KMS-11 (cell line): Measurements from ENCODE around the gene SERPINB8.

ENCODE experiments used
- H2AFZ ChIP-seq: fragments of 200-600 bp; sonication (generic); 2 replicates; pipeline ENCODE4 v1.6.1; 2016; ENCODE audit warnings: antibody characterized with exemption, mixed run types, low read depth
- H3K27ac ChIP-seq: fragments of 200-600 bp; sonication (generic); 2 replicates; pipeline ENCODE4 v1.6.1; 2016; ENCODE audit warnings: mild to moderate bottlenecking, mixed run types
- H3K27me3 ChIP-seq: fragments of 200-600 bp; sonication (generic); 2 replicates; pipeline ENCODE4 v1.6.1; 2017; ENCODE audit warnings: mild to moderate bottlenecking, low read depth, mixed run types, moderate library complexity; ENCODE audit not compliant: insufficient read depth
- H3K36me3 ChIP-seq: fragments of 200-600 bp; sonication (generic); 2 replicates; pipeline ENCODE4 v1.6.1; 2017; ENCODE audit warnings: mild to moderate bottlenecking, mixed run types; ENCODE audit not compliant: insufficient read depth
- H3K4me1 ChIP-seq: fragments of 200-600 bp; sonication (generic); 2 replicates; pipeline ENCODE4 v1.6.1; 2016; ENCODE audit warnings: mild to moderate bottlenecking, low read depth, mixed run types; ENCODE audit not compliant: poor library complexity, severe bottlenecking
- H3K4me2 ChIP-seq: fragments of 200-600 bp; sonication (generic); 2 replicates; pipeline ENCODE4 v1.7.0; 2016; ENCODE audit warnings: mild to moderate bottlenecking, mixed run types
- H3K4me3 ChIP-seq: fragments of 200-600 bp; sonication (generic); IDR thresholded peaks from 2 replicates; pipeline ENCODE4 v1.6.1; 2017; ENCODE audit warnings: low read depth, low read length, mixed read lengths; ENCODE audit not compliant: insufficient read depth
- H3K79me2 ChIP-seq: fragments of 200-600 bp; sonication (generic); 2 replicates; pipeline ENCODE4 v1.6.1; 2016; ENCODE audit warnings: low read depth, mixed run types; ENCODE audit not compliant: insufficient read depth
- H3K9ac ChIP-seq: fragments of 200-600 bp; sonication (generic); 2 replicates; pipeline ENCODE4 v1.6.1; 2016; ENCODE audit warnings: mild to moderate bottlenecking, mixed run types
- H4K20me1 ChIP-seq: fragments of 200-600 bp; sonication (generic); 2 replicates; pipeline ENCODE4 v1.6.1; 2016; ENCODE audit warnings: mild to moderate bottlenecking, mixed run types; ENCODE audit not compliant: insufficient read depth
- CTCF ChIP-seq: fragments of 200-600 bp; sonication (generic); conservative IDR thresholded peaks from 2 replicates; pipeline ENCODE4 v1.6.1; 2017; ENCODE audit warnings: low read depth, mild to moderate bottlenecking, antibody characterized with exemption, low read length, moderate library complexity, mixed read lengths

The SERPINB8 gene

GRCh38 chr18:63977040-63977439 lies 7.2 kb downstream of the SERPINB8 start:
- Histone ChIP-seq H3K4me3 (no peak overlapping the region), H3K79me2 (no peaks in the 10 kb centered on the region), H3K9ac (no peak overlapping the region), H3K4me1 (peaks cover 6% of the 10 kb centered on the region), H3K27me3 (no peaks in the 10 kb centered on the region), H3K36me3 (no peaks in the 10 kb centered on the region), H2AFZ (no peak overlapping the region), H3K27ac (no peak overlapping the region), H3K4me2 (no peak overlapping the region), H4K20me1 (no peaks in the 10 kb centered on the region)
- TF ChIP-seq CTCF, result no peak

- Histone ChIP-seq H4K20me1 (no peaks in the 10 kb centered on the region), H3K4me2 (0 out of 2 replicates have a peak overlapping the region, but pooled peaks have one; percentile 13), H3K27me3 (no peaks in the 10 kb centered on the region), H3K27ac (no peak overlapping the region), H3K4me3 (no peak overlapping the region), H3K4me1 (peaks cover 6% of the 10 kb centered on the region), H3K79me2 (no peaks in the 10 kb centered on the region), H3K36me3 (no peaks in the 10 kb centered on the region), H2AFZ (peak overlapping the region; percentile 69), H3K9ac (no peak overlapping the region)
- peak; percentile 99 for TF ChIP-seq CTCF
Measured at GRCh38 chr18:63979409-63979920, 9.6 kb downstream of the SERPINB8 start.

- H2AFZ ChIP-seq, result peak overlapping the region; percentile 69
- no peak overlapping the region for H3K27ac ChIP-seq
- TF ChIP-seq CTCF, result no peak
- no peaks in the 10 kb centered on the region for H4K20me1 ChIP-seq
- H3K4me3 ChIP-seq, result no peak overlapping the region
- H3K4me2 ChIP-seq, result no peak overlapping the region
- peaks cover 6% of the 10 kb centered on the region for H3K4me1 ChIP-seq
- H3K9ac ChIP-seq, result no peak overlapping the region
- H3K36me3 ChIP-seq, result no peaks in the 10 kb centered on the region
- H3K79me2 ChIP-seq, result no peaks in the 10 kb centered on the region
- H3K27me3 ChIP-seq, result no peaks in the 10 kb centered on the region
Measured at GRCh38 chr18:63980027-63980426, 10.1 kb downstream of the SERPINB8 start.

- Histone ChIP-seq H3K27me3 (no peaks in the 10 kb centered on the region), H3K79me2 (no peaks in the 10 kb centered on the region), H3K4me1 (peaks cover 6% of the 10 kb centered on the region), H3K9ac (no peak overlapping the region), H4K20me1 (no peaks in the 10 kb centered on the region), H3K4me3 (no peak overlapping the region), H2AFZ (no peak overlapping the region), H3K27ac (no peak overlapping the region), H3K36me3 (no peaks in the 10 kb centered on the region), H3K4me2 (no peak overlapping the region)
- TF ChIP-seq CTCF, result no peak
Measured at GRCh38 chr18:63980896-63981460, 11.1 kb downstream of the SERPINB8 start.
